Naive thymus-derived CD4-positive, alpha-beta T cell (primary cell): Measurements from ENCODE around the gene FAM13A. TPM values are rescaled to one million over a fixed set of nuclear protein-coding genes. Genes with fewer than 3 reads are reported as not detected.

Experiments
- ATAC-seq: fragments of 150-1000 bp; cut with Tn5 transposase; 2 replicates; pipeline ENCODE4 v1.10.0; 2021; ENCODE audit warnings: mild to moderate bottlenecking, moderate library complexity
- CTCF ChIA-PET: fragments of 350-600 bp; sonication (Branson Sonifier 250); formaldehyde crosslinking; loops from one replicate; lab custom pipeline; 2021; ENCODE audit warnings: antibody characterized with exemption; lab: Charles Lee
- POLR2A ChIA-PET: fragments of 350-600 bp; sonication (Branson Sonifier 250); formaldehyde crosslinking; loops from one replicate; lab custom pipeline; 2021; ENCODE audit warnings: antibody characterized with exemption, inconsistent platforms; lab: Charles Lee
- DNase-seq, 9 donors: peaks; one replicate each; pipeline versions ENCODE4 v3.0.0 to v3.0.0-alpha.2; 2020 to 2022; ENCODE audit warnings: mixed read lengths in 1 of 9
- H3K27ac ChIP-seq: one replicate; pipeline ENCODE4 v1.7.0; 2013; ENCODE audit warnings: mild to moderate bottlenecking, low read depth, low read length, moderate library complexity
- H3K27me3 ChIP-seq, 2 donors: one replicate each; pipeline ENCODE4 v1.7.0; 2013; ENCODE audit warnings: low read length in 2 of 2, mild to moderate bottlenecking in 2 of 2, moderate library complexity in 2 of 2; ENCODE audit not compliant: control insufficient read depth in 2 of 2, insufficient read depth in 2 of 2
- H3K36me3 ChIP-seq, 3 experiments: 1 replicate in 2 of 3; 2 replicates in 1 of 3; pipeline ENCODE4 v1.7.0; 2013; ENCODE audit warnings: low read length in 3 of 3, mild to moderate bottlenecking in 3 of 3, moderate library complexity in 1 of 3; ENCODE audit not compliant: insufficient read depth in 3 of 3, control insufficient read depth in 2 of 3
- H3K4me1 ChIP-seq, 2 donors: one replicate each; pipeline ENCODE4 v1.7.0; 2013; ENCODE audit warnings: low read length in 2 of 2, mild to moderate bottlenecking in 2 of 2, moderate library complexity in 1 of 2; ENCODE audit not compliant: control insufficient read depth in 2 of 2, insufficient read depth in 2 of 2
- H3K4me3 ChIP-seq: 2 replicates; pipeline ENCODE4 v1.7.0; 2013; ENCODE audit warnings: mild to moderate bottlenecking, low read length
- H3K9me3 ChIP-seq, 3 experiments: 1 replicate in 2 of 3; 2 replicates in 1 of 3; pipeline ENCODE4 v1.7.0; 2013; ENCODE audit warnings: low read length in 3 of 3; ENCODE audit not compliant: control insufficient read depth in 2 of 3
- H3K27ac Mint-ChIP-seq, 9 donors: one replicate each; pipeline ENCODE4 v1.8.0; 2020 to 2022; ENCODE audit warnings: mixed read lengths in 9 of 9, mild to moderate bottlenecking in 8 of 9, moderate library complexity in 5 of 9, inconsistent platforms in 2 of 9
- H3K27me3 Mint-ChIP-seq, 5 donors: one replicate each; pipeline ENCODE4 v1.8.0; 2021 to 2022; ENCODE audit warnings: mixed read lengths in 5 of 5, mild to moderate bottlenecking in 1 of 5
- H3K36me3 Mint-ChIP-seq, 5 donors: one replicate each; pipeline ENCODE4 v1.8.0; 2020 to 2022; ENCODE audit warnings: mixed read lengths in 5 of 5, mild to moderate bottlenecking in 3 of 5, inconsistent platforms in 1 of 5
- H3K4me1 Mint-ChIP-seq, 7 donors: one replicate each; pipeline ENCODE4 v1.8.0; 2020 to 2022; ENCODE audit warnings: mixed read lengths in 7 of 7, mild to moderate bottlenecking in 3 of 7, inconsistent platforms in 1 of 7
- H3K4me3 Mint-ChIP-seq, 10 donors: one replicate each; pipeline ENCODE4 v1.8.0; 2020 to 2022; ENCODE audit warnings: mild to moderate bottlenecking in 10 of 10, mixed read lengths in 10 of 10, moderate library complexity in 6 of 10, inconsistent platforms in 2 of 10
- H3K9me3 Mint-ChIP-seq, 11 donors: one replicate each; pipeline ENCODE4 v1.8.0; 2020 to 2022; ENCODE audit warnings: mixed read lengths in 11 of 11, mild to moderate bottlenecking in 4 of 11, inconsistent platforms in 1 of 11, moderate library complexity in 1 of 11
- intact Hi-C, 2 donors: fragments of 100-400 bp; cut with micrococcal nuclease; formaldehyde crosslinking; loops; one replicate each; pipeline ENCODE4 v1.15.1; 2023
- polyA plus RNA-seq, 2 donors: library from polyadenylated mRNA; unstranded; fragments of 300-500 nt; fragmentation: Illumina TruSeq; gene quantifications; one replicate each; pipeline ENCODE4 v1.2.3, GENCODE V29; 2021
- total RNA-seq, 6 experiments: library from RNA in 5 of 6; stranded (reverse) in 5 of 6; gene quantifications; 1 replicate in 5 of 6; 2 replicates in 1 of 6; pipeline ENCODE4 v1.2.3 and lab custom pipeline; 2021 to 2026

Gene FAM13A
- total and polyA plus RNA-seq, 7 experiments from 2014 or later, result 4.5 to 60.4 (median 10.2) TPM

DNA sequence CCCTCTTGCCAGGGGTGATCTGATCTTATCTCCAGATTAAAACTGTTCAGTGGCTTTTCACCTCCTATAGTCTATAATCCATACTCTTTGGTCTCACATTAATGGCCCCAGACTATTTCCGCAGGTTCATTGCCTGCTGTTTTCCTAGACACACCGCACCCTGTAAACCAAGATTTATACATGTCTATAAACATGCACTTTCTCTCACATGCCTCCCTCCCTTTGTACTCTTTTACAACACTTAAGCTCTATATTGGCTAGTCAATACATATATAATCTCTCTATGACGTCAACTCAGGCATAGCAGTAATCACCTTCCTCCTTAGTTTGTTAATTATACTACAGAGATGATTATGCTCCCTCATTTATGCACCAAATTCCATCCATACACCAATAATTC is 188.5 kb downstream of the FAM13A start:
- POLR2A ChIA-PET, result no interaction called here
- no peaks in the 10 kb centered on the region for H3K36me3 ChIP-seq
- no peak for DNase-seq
- Mint-ChIP-seq H3K9me3 (peaks cover 0 to 4% (median 0%) of the 10 kb centered on the region in 11 donors), H3K27me3 (peaks cover 0 to 11% (median 0%) of the 10 kb centered on the region in 5 donors), H3K36me3 (peaks cover 0 to 4% (median 0%) of the 10 kb centered on the region in 5 donors), H3K27ac (no peak overlapping the region), H3K4me1 (peaks cover 0 to 13% (median 0%) of the 10 kb centered on the region in 7 donors), H3K4me3 (no peak overlapping the region)
- CTCF ChIA-PET, result no interaction called here
- no peak overlapping the region for H3K4me3 ChIP-seq
- intact Hi-C loops, result no loop called here
- no peaks in the 10 kb centered on the region for H3K4me1 ChIP-seq
- no peak for ATAC-seq
- no peak overlapping the region for H3K27ac ChIP-seq
- no peaks in the 10 kb centered on the region for H3K9me3 ChIP-seq
- no peaks in the 10 kb centered on the region for H3K27me3 ChIP-seq

- intact Hi-C loops, result no loop called here
- no peak overlapping the region for H3K4me3 ChIP-seq
These were observed 190.0 kb downstream of the FAM13A start for GRCh38 chr4:88866862-88867550.

DNA sequence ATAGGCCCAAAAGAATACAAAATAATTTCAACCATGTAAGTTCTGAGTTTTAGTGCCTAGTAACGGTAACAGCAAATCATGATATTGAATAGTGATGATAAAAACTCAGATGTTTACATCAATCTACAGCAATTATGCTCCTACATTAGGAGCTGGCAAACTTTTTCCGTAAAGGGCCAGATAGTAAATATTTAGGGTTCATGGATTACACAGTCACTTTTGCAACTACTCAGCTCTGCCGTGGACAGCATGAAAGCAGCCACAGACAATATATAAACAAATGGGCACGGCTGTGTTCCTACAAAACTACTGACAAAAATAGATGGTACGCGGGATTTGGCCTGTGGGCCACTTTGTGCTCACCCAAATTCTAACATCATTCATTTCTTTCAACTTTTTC is 191.5 kb downstream of the FAM13A start:
- no peak overlapping the region for H3K27ac ChIP-seq
- ChIA-PET CTCF (no interaction called here), POLR2A (no interaction called here)
- H3K4me3 ChIP-seq, result no peak overlapping the region
- no peak overlapping the region for H3K4me3 Mint-ChIP-seq
- no peaks in the 10 kb centered on the region for H3K4me1 ChIP-seq
- no peak for ATAC-seq
- peaks cover 0 to 7% (median 0%) of the 10 kb centered on the region in 7 donors for H3K4me1 Mint-ChIP-seq
- no peaks in the 10 kb centered on the region for H3K9me3 ChIP-seq
- H3K36me3 ChIP-seq, result no peaks in the 10 kb centered on the region
- no peaks in the 10 kb centered on the region for H3K9me3 Mint-ChIP-seq
- no peaks in the 10 kb centered on the region for H3K27me3 ChIP-seq
- no peak overlapping the region for H3K27ac Mint-ChIP-seq
- H3K27me3 Mint-ChIP-seq, result peaks cover 0 to 8% (median 0%) of the 10 kb centered on the region in 5 donors
- H3K36me3 Mint-ChIP-seq, result peaks cover 0 to 4% (median 0%) of the 10 kb centered on the region in 5 donors
- intact Hi-C loops, result no loop called here
- DNase-seq, result no peak

More at GRCh38 chr4:88866862-88867550, 190.0 kb downstream of the FAM13A start:
- POLR2A ChIA-PET, result no interaction called here
- Histone ChIP-seq H3K4me1 (no peaks in the 10 kb centered on the region), H3K27ac (no peak overlapping the region), H3K27me3 (no peaks in the 10 kb centered on the region), H3K36me3 (no peaks in the 10 kb centered on the region), H3K9me3 (no peaks in the 10 kb centered on the region)
- DNase-seq (no peak), ATAC-seq (no peak)
- peaks cover 0 to 10% (median 0%) of the 10 kb centered on the region in 5 donors for H3K27me3 Mint-ChIP-seq
- no peak overlapping the region for H3K27ac Mint-ChIP-seq
- CTCF ChIA-PET, result no interaction called here
- peaks cover 0 to 13% (median 0%) of the 10 kb centered on the region in 7 donors for H3K4me1 Mint-ChIP-seq
- peaks cover 0 to 4% (median 0%) of the 10 kb centered on the region in 5 donors for H3K36me3 Mint-ChIP-seq
- H3K4me3 Mint-ChIP-seq, result no peak overlapping the region
- peaks cover 0 to 4% (median 0%) of the 10 kb centered on the region in 11 donors for H3K9me3 Mint-ChIP-seq

- peaks cover 0 to 4% (median 0%) of the 10 kb centered on the region in 5 donors for H3K36me3 Mint-ChIP-seq
- H3K27ac ChIP-seq, result no peak overlapping the region
- intact Hi-C loops, result no loop called here
- no peaks in the 10 kb centered on the region for H3K9me3 ChIP-seq
- H3K4me1 Mint-ChIP-seq, result peaks cover 0 to 6% (median 0%) of the 10 kb centered on the region in 7 donors
- no peak overlapping the region for H3K4me3 Mint-ChIP-seq
- H3K4me1 ChIP-seq, result no peaks in the 10 kb centered on the region
- ATAC-seq, result no peak
- H3K27me3 Mint-ChIP-seq, result peaks cover 0 to 8% (median 0%) of the 10 kb centered on the region in 5 donors
- H3K27ac Mint-ChIP-seq, result no peak overlapping the region
- no peaks in the 10 kb centered on the region for H3K9me3 Mint-ChIP-seq
- ChIA-PET CTCF (interaction anchor here (0.6 kb wide), 1 partner anchor 9 kb away, joined by 7 read pairs; no protein-coding TSS in a partner anchor), POLR2A (no interaction called here)
- no peak for DNase-seq
- no peak overlapping the region for H3K4me3 ChIP-seq
- no peaks in the 10 kb centered on the region for H3K27me3 ChIP-seq
- no peaks in the 10 kb centered on the region for H3K36me3 ChIP-seq
These were observed 191.9 kb downstream of the FAM13A start for GRCh38 chr4:88865046-88865445.

- no peaks in the 10 kb centered on the region for H3K9me3 ChIP-seq
- ATAC-seq (no peak), DNase-seq (no peak)
- POLR2A ChIA-PET, result no interaction called here
- H3K36me3 Mint-ChIP-seq, result no peaks in the 10 kb centered on the region
- no peaks in the 10 kb centered on the region for H3K9me3 Mint-ChIP-seq
- no peaks in the 10 kb centered on the region for H3K27me3 ChIP-seq
- CTCF ChIA-PET, result interaction anchor here (0.6 kb wide), 1 partner anchor 22 kb away, joined by 3 read pairs; no protein-coding TSS in a partner anchor
- intact Hi-C loops, result no loop called here
- H3K4me1 ChIP-seq, result no peaks in the 10 kb centered on the region
- no peak overlapping the region for H3K4me3 ChIP-seq
- peaks cover 0 to 13% (median 5%) of the 10 kb centered on the region in 7 donors for H3K4me1 Mint-ChIP-seq
- H3K4me3 Mint-ChIP-seq, result no peak overlapping the region
- H3K27me3 Mint-ChIP-seq, result peaks cover 0 to 8% (median 0%) of the 10 kb centered on the region in 5 donors
- no peaks in the 10 kb centered on the region for H3K36me3 ChIP-seq
- no peak overlapping the region for H3K27ac Mint-ChIP-seq
- H3K27ac ChIP-seq, result no peak overlapping the region
These were observed 196.4 kb downstream of the FAM13A start for GRCh38 chr4:88860586-88860985.

- no peaks in the 10 kb centered on the region for H3K36me3 Mint-ChIP-seq
- Histone ChIP-seq H3K36me3 (no peaks in the 10 kb centered on the region), H3K27ac (no peak overlapping the region), H3K4me3 (no peak overlapping the region), H3K4me1 (no peaks in the 10 kb centered on the region), H3K27me3 (no peaks in the 10 kb centered on the region), H3K9me3 (no peaks in the 10 kb centered on the region)
- no peak for DNase-seq
- ATAC-seq, result peak; percentile 40
- no peaks in the 10 kb centered on the region for H3K9me3 Mint-ChIP-seq
- H3K27ac Mint-ChIP-seq, result peak overlapping the region in 2 of 9 donors; percentile 6 to 9
- CTCF ChIA-PET, result interaction anchor here (1.0 kb wide), 1 partner anchor 105 kb away, joined by 3 read pairs; no protein-coding TSS in a partner anchor
- no peak overlapping the region for H3K4me3 Mint-ChIP-seq
- intact Hi-C loops, result no loop called here
- peaks cover 0 to 8% (median 0%) of the 10 kb centered on the region in 5 donors for H3K27me3 Mint-ChIP-seq
- POLR2A ChIA-PET, result no interaction called here
- H3K4me1 Mint-ChIP-seq, result peaks cover 0 to 13% (median 5%) of the 10 kb centered on the region in 7 donors
These were observed 197.7 kb downstream of the FAM13A start for GRCh38 chr4:88859191-88859812.
